T-helper 22 cell (primary cell): ENCODE data around the gene MAP3K15.

ENCODE experiments used
- DNase-seq: peaks from one replicate; pipeline ENCODE4 v3.0.0-alpha.2; 2020; ENCODE audit warnings: low read depth

The MAP3K15 gene, protein sequence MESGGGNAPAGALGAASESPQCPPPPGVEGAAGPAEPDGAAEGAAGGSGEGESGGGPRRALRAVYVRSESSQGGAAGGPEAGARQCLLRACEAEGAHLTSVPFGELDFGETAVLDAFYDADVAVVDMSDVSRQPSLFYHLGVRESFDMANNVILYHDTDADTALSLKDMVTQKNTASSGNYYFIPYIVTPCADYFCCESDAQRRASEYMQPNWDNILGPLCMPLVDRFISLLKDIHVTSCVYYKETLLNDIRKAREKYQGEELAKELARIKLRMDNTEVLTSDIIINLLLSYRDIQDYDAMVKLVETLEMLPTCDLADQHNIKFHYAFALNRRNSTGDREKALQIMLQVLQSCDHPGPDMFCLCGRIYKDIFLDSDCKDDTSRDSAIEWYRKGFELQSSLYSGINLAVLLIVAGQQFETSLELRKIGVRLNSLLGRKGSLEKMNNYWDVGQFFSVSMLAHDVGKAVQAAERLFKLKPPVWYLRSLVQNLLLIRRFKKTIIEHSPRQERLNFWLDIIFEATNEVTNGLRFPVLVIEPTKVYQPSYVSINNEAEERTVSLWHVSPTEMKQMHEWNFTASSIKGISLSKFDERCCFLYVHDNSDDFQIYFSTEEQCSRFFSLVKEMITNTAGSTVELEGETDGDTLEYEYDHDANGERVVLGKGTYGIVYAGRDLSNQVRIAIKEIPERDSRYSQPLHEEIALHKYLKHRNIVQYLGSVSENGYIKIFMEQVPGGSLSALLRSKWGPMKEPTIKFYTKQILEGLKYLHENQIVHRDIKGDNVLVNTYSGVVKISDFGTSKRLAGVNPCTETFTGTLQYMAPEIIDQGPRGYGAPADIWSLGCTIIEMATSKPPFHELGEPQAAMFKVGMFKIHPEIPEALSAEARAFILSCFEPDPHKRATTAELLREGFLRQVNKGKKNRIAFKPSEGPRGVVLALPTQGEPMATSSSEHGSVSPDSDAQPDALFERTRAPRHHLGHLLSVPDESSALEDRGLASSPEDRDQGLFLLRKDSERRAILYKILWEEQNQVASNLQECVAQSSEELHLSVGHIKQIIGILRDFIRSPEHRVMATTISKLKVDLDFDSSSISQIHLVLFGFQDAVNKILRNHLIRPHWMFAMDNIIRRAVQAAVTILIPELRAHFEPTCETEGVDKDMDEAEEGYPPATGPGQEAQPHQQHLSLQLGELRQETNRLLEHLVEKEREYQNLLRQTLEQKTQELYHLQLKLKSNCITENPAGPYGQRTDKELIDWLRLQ (N-terminal part only)

GRCh38 chrX:19514791-19515614, at the start of gene MAP3K15:
TSS of gene MAP3K15 (minus strand) at chrX:19515508. CDS start at chrX:19515261, 247 bp downstream.
- DNase-seq, result no peak

GRCh38 chrX:19564606-19565005, 49.3 kb upstream of the MAP3K15 start:
- no peak for DNase-seq

GRCh38 chrX:19563746-19564145, 48.4 kb upstream of the MAP3K15 start:
- DNase-seq, result no peak

DNA sequence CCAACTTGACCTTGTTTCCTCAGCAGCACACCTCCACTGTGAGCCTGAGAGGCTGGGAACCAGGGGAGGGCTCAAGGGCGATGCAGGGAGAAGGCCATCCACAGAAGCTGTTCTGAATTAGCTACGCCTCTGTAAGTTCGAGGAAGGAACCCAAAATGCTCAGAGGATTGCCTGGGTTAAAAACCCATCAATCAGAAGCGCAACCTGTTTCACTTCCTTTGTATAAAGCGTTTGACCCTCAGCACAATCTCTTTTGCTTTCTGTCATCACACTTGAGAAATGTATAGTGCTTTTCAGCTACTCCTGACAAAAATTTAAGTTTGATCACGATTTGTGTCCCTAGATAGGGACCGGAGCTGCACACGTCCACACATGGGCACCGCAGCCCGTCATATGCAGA, 48.0 kb upstream of the MAP3K15 start:
- no peak for DNase-seq

DNA sequence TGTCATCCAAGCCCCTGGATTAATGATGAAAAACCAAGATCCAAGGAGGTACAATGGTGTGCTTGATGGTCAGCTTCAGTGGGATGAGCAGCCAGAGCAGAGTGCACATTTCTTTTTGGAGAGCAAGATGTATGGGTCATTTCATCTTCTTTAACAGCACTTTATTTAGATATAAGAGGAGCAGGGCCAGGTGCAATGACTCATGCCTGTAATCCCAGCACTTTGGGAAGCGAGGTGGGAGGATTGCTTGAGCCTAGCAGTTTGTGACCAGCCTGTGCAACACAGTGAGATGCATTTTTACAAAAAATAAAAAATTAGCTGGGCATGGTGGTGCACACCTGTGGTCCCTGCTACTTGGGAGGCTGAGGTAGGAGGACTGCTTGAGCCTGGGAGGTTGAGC, 45.3 kb upstream of the MAP3K15 start:
- DNase-seq, result no peak

DNA sequence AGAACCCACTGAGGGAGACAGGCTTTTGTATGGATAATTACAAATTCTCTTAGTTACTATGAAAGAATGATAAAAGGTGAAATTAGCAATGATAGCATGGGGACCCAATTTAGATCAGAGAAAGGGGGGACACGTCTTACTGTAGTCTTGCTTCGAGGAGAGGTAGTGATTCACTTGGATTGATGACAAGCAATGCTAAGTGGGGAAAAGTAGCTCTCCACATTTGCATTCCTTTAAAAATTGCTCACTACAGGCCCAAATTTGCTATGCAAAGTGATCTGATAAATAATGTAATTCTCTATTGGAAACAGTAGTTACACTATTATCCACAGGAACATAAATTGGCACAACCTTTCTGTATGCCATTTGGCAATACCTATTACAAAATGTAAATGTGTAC, 42.5 kb upstream of the MAP3K15 start:
- DNase-seq, result no peak

DNA sequence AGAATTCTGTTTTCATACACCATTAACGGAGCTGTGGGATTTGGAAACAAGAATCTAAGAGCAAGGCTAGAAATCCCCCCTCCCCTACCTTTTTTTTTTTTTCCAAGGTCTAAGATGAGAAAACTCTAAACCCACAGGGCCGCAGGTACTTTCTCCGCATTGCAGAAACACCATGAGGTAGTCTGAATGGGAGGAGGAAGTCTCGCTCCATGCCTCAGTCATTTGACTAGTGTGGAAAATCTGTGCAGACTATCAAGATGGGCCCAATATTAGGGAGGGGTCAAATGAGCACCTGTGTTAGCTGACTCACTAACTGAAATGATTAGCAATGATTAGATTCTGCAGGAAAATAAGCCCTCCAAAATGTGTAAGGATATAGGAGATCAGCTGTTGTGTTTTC, 40.9 kb upstream of the MAP3K15 start:
- DNase-seq, result no peak

GRCh38 chrX:19555683-19556082, 40.4 kb upstream of the MAP3K15 start:
- DNase-seq, result no peak

DNA sequence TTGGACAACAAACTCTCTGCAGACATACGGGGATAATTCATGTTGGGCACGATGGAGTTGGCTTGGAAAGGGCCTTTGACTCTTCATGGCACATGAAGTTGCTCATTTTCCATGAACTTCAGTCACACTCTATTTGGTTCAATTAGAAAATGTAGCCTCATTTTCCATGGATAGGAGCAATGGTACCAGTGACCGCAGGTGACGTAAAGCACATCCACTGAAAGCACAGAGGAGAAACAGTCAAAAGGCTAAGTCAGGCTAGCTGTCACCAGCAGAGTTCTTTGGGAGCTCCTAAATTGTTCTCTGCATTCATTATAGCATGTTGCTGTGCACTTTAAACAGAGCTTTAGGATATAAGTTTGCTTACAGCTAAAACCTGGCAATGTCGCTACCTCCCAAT, 39.9 kb upstream of the MAP3K15 start:
- DNase-seq, result no peak

GRCh38 chrX:19554786-19555185, 39.5 kb upstream of the MAP3K15 start:
- no peak for DNase-seq

GRCh38 chrX:19552793-19553192, 37.5 kb upstream of the MAP3K15 start:
- no peak for DNase-seq

DNA sequence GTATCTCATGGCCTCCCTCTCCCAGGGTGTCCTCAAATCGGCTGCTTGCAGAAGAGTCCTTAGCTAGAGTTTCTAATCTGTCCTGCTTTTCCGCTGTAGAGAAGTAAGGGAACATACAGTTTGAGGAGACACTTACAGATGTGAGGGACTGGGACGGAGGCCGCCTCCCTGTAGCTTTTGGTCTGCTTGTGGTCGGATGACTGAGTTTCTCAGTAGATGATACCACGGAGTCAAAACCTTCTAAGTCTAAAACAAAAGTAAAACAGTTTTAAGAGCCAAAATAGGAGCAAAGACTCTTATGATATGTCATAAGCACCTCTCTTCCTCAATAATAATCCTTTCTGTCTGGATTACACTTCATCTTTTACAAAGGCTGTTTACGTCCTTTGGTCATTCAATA, 34.5 kb upstream of the MAP3K15 start:
- no peak for DNase-seq

GRCh38 chrX:19548934-19549333, 33.6 kb upstream of the MAP3K15 start:
- no peak for DNase-seq

GRCh38 chrX:19548279-19548678, 33.0 kb upstream of the MAP3K15 start:
- no peak for DNase-seq

GRCh38 chrX:19545651-19546050, 30.3 kb upstream of the MAP3K15 start:
- no peak for DNase-seq

DNA sequence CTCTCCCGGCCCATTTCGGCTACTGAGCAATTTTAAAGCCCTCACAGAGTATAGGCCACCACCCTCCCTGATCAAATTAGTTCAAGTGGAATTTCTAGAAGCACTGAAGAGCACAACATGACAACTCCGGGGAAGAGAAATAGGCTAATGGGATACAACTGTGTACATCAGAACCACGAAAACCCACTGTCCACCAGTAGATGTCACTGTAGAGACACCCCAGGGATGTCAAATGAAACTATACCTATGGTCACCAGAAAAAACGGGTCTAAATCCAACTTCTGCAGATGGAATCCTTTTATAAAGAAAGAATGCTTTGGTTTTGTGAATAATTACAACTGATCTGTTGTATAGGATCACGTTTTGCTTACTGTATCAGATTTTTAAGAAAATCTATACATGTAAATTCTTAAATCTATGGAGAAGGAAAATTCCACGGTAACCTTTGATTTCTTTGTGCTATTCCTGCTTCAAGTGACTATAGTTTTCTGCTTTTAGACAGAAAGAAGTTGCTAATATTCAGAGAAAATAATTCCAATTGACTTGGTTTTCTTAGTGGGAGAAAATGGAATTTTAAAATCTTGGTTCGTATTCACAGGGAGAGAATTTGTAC, 29.5 kb upstream of the MAP3K15 start:
- no peak for DNase-seq

GRCh38 chrX:19543951-19544381, 28.7 kb upstream of the MAP3K15 start:
- no peak for DNase-seq

GRCh38 chrX:19543020-19543715, 27.9 kb upstream of the MAP3K15 start:
- DNase-seq, result no peak

- no peak for DNase-seq
Measured at GRCh38 chrX:19541931-19542330, 26.6 kb upstream of the MAP3K15 start.

DNA sequence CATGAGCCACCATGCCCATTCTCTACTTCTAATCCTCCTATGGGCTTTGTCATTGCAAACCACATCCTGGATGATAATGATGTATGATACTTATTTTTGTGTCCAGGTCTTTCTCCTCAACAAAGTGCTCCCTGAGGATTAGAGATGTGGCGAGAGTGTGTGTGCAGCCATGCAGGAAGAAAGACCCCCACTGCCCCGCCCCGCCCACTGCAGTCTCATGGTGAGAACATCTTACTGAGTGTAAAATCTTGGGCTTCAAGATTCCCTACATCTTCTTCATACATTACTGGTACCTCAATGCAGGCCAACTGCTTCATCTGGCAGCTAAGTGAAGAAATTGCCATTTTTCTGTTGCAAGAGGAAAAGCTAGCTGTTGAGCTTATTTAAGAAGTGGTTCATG, 25.9 kb upstream of the MAP3K15 start:
- no peak for DNase-seq
